ENCODE measurements around the gene TBL1X.

TBL1X gene

DNA sequence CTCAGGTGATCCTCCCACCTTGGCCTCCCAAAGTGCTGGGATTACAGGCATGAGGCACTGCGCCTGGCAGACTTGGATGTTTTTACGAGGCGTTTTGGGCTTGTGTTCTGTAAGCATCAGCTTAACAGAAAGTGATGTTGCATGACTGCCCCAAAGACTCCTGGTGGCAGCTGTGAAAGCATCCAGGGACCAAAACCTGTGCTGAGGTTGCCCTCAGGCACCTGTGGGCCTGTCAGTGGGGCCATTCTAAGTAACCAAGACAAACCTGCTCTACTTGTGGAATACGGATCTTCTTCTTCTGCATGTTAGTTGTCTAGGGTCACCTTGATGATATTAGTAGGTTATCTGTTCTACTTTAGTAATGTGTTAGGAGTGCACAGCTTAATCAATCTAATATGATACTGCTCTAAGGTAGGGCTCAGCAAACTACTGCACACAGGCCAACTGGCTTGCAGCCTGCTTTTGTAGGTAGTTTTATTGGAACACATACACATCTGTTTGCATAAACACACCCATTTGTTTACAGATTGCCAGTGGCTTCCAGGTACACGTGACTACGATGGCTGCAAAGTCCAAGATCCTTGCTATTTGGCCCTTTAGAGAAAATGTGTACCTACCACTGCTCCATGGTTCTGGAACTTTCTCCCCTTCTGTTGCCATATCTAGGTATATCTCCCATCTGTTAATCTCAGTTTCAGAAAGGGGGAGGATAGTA is 164.1 kb downstream of the TBL1X start:
- no peak for DNase-seq (ENCODE audit: low spot score)

DNA sequence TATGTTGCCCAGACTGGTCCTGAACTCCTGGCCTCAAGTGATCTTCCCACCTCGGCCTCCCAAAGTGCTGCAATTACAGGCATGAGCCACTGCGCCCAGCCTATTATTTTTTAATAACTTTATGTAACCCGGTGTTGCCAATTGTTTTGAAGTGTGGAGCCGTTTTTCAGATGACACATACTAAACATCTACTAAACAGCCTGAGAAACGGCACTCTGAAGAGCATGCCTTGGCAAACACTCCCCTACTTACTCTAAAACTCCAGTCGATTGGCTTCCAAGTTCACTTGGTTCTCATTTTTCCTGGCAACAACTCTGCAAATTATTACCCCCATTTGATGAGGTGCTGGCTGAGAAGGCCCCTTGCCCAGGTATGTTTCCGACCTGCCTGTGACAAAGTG is 169.7 kb downstream of the TBL1X start:
- DNase-seq (ENCODE audit: low spot score), result no peak

DNA sequence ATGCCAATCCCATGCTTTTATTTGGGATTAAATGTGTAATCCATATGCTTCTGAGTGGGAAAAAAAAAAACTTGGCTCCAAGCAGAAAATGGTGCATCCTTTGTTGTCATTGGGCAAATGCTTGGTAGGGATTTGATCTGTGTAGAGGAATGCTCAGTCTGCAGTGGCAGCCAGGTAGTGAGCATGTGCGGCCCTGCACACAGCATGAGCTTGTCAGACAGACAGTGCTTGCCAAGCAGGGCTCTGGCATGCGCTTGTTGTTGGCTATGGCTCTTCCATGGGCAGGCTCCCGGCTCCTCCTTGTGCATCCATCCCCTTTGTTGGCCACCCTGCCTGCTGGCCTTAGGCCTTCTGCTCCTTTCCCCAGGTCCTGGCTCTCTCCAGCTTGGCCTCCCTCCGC is 170.5 kb downstream of the TBL1X start:
- DNase-seq (ENCODE audit: low spot score), result no peak

DNA sequence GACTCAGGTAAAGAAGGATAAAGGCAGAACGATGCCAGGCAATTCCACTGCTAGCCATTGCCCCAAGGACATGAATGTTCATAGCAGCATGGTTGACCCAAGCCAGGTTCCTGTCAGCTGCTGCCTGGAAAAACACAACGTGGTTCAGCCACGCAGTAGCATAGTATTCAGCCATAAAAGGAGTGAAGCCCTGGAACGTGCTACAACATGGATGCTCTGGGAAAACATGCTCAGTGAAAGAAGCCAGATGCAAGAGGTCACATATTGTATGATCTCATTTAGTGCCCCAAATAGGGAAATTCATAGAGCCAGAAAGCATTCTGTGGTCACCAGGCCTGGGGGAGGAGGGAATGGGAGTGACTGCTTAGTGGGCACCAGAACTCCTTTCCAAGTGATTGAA is 170.9 kb downstream of the TBL1X start:
- DNase-seq (ENCODE audit: low spot score), result no peak

DNA sequence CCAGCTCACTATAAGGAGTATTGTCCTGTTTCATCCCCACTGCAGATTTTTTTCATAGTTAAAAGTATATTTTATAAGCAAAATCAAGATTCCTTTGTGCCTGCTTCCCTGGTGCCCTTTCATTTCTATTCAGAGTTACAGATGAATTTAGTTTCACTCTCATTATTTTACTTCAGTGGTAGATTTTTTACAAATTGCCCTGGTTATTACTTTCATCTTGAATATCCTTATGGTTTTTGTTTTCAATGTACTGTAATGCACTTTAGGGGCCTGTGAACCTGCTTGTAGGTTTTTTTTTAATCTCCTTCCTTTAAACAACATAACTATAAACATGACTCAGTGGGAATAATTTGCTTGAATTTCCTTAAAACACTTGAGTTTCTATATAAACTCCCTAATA is 174.0 kb downstream of the TBL1X start:
- no peak for DNase-seq (ENCODE audit: low spot score)

DNA sequence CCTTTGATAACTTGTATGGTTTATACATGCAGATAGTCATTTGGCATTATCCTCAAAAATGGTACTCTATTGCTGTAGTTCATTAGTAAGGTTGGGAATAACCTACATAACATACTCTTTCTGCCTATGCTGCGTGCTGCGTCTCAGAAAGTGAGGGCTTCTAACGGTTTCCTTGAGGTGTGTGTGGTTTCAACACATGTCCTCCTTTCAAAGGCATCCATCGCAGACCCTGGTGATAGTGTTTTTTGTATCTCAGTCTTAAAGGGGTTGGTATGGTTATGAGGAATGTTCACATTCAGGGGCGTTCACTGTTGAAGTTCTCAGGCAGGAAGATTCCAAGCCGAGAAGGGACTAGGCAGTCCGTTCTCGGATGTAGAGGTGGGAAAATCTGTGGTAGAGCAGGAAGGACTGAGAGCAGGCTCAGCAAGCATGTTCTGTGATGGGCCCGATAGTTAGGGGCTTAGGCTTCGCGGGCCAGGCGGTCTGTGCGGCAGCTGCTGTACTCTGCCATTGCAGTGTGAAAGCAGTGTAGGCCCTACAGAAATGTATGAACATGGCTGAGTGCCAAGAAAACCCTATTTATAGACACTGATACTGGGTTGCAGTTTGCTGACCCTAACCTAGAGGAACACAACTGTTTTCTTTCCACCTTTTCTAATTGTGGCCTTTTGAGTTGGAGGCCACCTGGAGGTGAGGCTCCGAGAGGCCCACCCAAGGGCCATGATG is 177.6 kb downstream of the TBL1X start:
- no peak for DNase-seq (ENCODE audit: low spot score)

DNA sequence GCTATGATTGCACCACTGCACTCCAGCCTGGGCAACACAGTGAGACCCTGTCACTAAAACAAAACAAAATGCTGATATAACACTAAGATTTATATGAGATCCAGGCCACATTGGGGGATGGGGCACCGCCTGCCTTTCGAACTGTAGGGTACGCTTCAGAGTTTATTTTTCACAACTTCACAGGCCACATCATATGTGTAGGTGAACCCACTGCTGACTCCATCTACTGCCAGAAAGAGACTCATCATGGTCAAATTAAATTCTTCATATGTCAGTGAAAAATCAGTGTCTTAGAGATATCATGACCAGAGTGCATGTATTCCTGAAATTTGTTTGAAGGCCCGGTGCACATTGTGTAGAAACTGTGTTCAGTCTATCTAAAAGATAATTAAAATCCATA is 178.9 kb downstream of the TBL1X start:
- DNase-seq (ENCODE audit: low spot score), result no peak

DNA sequence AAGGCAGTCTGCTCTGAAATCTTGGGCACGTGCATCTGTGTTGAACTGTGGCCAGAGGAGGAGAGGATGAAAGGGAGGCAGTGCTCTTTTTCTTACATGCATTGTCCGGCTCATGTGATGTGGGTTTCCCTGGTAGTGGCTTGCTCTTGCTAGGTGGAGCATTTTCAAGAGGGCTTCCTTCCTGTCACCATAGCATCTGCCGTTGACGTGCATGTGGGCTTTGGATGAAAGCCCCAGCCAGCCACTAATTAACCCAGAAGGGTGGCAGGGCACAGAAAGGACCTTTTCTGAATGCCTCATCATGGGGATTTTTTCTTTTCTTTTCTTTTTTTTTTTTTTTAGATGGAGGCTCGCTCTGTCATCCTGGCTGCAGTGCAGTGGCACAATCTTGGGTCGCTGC is 179.5 kb downstream of the TBL1X start:
- no peak for DNase-seq (ENCODE audit: low spot score)

DNA sequence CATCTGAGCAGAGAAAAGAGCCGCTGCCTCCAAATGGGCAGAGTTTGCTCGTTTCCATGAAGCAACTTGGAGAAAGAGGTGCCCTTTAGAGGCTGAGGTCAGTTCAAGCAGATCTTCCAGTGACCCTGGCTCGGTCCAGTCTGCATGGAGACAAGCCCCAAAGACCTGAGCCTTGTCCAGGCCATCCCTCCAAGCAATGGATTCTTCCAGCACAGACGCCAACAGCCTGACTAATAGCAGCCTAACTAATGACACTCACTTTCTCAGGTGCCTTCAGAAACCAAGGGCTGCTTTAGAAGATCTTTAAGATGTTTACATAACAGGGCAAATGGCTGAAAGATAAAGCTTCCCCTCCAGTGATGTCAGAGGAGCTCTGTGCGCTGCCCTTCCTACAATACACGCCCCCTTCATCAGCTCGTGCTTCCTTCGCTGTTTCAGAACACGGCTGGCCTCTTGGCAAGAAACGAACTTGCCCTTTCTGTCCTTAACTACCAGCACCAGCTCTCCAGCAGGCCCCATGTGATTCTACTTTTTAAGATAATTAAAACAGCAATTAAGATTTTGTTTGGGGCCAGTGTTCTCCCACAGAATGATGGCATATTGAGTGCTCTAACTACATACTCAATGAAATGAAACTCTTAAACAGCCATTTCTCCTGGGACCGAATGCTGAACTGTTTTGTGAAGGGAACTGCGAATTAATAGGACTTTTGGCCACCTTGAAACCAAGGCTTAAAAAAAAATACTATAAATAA is 181.8 kb downstream of the TBL1X start:
- DNase-seq (ENCODE audit: low spot score), result no peak

DNA sequence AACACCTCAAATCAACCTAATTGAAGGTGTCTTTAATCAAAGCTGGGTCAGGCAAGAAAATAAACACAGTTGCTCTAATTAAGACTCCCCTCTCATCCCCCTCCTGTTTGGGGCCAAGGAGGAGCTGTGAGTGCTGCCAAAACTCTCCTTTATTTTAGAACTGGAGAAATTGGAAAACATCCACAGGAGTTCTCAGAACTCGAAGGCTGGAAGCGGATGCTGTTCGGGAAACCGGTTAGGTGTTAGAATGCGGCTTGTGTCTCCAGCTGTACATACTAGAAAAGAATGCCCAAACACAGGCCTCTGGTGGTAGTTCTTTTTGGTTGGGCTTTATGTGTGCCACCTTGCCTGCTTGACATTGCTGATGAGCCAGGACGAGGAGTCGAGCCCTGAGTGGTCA is 182.6 kb downstream of the TBL1X start:
- no peak for DNase-seq (ENCODE audit: low spot score)

DNA sequence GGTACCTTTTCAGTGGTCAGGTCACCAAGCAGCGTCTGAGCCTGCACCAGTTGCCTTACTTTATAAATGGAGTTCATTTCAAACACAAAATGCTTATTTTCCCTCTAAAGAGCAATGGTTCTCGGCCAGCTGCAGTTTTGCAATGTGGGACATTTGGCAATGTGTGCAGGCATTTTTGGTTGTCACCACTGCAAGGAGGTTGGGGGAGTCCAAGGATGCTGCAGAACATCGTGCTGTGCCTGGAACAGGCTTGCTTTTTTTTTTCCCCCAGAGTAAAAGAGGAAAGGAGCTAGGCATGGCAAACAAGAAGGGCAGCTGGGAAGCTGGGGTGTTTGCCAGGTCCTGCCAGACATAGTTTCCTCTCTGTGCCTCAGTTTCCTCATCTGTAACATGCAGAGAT is 185.2 kb downstream of the TBL1X start:
- DNase-seq (ENCODE audit: low spot score), result no peak

DNA sequence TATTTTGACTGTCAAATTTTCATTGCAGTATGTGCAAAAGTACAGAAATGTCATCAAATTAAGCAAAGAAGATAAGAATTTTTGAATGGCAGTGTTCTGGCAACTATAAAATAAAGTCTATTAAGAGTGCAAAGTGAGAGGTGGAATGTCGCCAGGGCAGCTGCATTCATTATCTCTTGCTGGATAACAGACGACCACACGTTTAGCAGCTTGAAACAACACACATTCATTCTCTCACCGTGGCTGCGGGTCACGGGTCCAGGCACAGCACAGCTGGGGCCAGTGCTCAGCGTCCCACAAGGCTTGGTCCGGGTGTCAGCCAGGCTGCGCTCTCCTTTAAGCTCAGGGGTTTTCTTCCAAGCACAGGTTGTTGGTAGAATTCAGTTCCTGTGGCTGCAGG is 186.9 kb downstream of the TBL1X start:
- DNase-seq (ENCODE audit: low spot score), result no peak

DNA sequence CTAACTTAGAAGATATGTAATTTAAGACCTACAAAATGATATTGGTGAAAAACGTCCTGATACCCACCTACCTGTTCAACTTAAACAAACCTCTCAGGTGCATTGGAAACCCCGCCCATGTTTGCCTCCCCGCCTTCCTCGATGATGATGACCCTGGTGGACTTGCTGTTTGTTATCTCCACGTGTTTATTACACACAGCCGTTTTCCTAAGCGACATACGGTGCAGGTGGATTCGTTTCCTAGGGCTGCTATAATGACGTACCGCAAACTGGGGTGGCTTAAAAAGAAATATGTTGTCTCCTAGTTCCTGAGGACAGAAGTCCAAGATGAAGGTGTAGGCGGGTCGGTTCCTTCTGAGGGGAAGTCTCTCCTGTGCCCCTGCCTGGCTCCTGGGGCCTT is 190.1 kb downstream of the TBL1X start:
- no peak for DNase-seq (ENCODE audit: low spot score)

DNA sequence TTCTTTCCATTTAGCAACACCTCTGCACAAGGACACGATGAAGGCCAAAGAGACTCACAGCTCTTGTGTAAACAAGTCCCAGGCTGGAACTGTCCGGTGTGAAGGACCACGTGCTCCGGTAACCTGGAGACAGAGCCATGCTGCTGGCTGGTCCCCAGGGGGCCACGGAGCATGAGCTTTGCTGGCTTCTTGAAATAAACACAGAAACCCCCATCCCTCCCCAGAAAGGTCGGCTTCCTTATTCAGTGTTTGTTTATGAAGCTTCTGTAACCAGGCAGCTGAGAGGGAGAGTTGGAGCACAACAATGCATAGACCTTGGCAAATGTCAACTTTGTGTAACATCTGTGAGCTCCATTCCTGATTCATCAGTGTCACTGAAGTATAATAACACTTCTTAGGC is 191.4 kb downstream of the TBL1X start:
- no peak for DNase-seq (ENCODE audit: low spot score)

DNA sequence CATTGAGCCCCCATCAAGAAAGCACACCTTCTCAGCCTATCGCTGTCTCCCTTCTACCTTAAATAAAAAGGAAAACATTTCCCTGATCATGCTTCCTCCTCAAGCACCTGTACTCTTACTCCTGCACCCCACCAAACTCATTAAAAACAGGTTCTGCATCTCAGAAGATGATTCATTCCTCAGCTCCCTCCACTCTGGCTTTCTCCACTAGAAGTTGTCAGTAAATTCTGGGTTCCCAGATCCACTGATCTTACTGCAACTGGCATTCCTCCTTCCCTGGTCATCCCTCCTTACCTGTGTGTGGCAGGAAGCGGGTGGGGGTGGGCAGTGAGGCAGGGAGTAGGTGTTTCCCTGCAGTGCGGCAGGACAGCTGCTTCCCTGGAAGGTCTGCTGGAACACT is 192.0 kb downstream of the TBL1X start:
- DNase-seq (ENCODE audit: low spot score), result no peak

DNA sequence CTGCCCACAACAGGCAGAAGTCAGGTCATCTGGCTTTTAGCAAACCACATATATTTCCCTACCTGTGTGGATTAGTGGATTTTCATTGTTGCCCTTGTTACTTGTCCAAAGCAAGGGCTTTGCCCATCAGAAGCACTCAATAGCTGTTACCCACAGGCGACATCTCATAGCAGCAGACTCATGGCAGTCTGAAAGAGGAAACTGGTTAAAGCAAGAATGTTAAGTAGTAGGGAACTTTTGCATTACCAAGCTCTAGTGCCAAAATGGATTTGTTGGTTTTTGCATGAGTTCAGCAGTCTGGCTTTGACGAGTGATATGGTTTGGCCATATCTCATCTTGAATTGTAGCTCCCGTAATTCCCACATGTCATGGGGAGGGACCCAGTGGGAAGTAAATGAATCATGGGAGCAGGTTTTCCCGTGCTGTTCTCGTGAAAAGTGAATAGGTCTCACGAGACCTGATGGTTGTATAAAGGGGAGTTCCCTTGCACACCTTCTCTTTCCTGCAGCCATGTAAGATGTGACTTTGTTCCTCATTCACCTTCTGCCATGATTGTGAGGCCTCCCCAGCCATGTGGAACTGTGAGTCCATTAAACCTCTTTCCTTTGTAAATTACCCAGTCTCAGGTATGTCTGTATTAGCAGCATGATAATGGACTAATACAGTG is 192.9 kb downstream of the TBL1X start:
- no peak for DNase-seq (ENCODE audit: low spot score)

DNA sequence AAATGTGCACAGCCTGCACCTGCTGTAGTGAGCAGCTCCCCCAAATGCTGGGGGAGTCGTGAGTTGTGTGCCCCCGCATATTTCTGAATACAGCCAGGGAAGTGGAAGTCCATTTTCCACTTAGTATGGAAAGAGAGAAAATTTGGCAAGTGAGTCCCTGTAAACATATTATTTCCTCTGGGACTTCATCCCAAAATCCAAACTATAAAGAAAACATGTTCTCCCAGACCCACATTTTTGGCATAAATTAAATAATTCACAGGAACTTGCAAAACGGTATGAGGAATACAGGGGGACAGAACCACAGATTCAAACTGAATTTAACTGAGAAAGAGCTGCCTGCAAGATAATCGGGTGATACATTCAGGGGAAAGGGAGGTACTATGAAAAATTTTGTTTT is 193.6 kb downstream of the TBL1X start:
- no peak for DNase-seq (ENCODE audit: low spot score)

DNA sequence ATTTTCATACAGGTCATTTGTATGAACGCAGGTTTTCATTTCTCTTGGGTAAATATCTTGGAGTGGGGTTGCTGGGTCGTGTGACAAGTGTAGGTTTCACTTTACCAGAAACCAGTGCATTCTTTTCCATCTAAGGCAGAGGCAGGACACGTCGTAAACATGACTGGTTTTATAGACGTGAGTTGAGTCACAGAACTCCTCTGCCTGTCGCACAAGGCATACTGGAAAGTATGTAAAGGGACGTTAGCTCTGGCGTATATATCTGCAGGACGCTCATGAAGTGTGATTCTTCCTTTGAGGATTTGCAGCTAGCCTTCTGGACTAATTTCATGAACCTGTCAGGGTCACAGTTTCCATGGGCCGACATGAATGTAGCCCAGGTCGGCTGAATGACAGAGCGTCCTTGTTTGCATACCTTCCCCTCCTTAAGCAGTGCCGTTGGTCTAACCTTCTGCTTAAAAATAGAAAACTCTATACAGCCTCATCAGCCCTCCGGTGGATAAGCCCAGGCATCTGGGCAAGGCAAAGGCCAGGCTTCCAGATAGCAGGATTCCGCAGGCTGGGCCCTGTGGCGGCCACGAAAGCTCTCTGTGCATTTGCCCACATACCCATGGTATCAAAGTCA is 194.8 kb downstream of the TBL1X start:
- no peak for DNase-seq (ENCODE audit: low spot score)

DNA sequence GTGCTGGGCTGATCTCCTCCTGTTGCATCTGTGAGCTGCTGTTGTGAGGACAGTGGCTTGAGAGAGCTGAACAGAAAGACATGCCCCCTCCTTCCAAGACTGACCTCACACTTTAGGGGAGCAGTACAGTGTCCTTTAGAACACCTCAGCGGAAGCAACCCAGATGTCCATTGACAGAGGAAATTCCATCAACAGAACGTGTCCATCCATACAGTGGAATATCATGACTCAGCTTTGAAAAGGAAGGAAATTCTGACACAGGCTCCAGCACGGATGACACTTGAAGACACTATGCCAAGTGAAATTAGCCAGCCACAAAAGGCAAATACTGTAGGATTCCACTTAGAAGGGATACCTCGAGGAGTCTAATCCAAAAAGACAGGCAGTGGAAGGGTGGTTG is 197.3 kb downstream of the TBL1X start:
- DNase-seq (ENCODE audit: low spot score), result no peak

DNA sequence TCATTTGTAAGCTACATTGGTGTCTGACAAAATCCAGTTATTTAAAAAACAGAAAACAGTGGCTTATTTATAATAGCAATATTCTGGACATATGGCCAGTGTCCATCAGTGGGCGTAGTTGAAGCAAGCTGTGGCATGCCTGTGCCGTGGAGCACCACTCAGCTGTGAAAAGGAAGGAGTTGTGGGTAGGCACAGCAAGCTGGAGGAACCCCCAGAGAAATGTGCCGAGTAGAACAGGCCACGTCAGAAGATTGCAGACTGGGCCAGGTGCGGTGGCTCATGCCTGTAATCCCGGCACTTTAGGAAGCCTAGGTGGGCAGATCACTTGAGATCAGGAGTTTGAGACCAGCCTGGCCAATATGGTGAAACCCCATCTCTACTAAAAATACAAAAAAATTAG is 198.4 kb downstream of the TBL1X start:
- DNase-seq (ENCODE audit: low spot score), result no peak

DNA sequence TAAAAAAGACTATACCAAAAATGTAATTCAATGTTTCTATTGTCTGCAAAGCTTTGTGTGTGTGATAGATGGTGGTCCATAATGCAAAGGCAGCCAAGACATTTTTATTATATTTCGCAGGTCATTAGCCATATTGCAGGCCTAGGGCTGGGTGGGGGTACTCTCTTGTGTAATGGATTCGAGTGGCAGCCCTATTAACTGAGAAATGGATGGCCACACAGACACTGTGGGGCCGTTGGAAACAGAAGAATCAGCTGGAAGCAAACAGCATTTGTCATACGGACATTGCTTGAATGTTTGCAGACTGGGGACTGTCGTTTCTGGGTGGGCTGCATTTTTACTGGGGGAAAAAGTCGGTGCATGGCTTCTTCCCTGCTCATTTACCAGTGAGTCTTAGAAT is 199.4 kb downstream of the TBL1X start:
- DNase-seq (ENCODE audit: low spot score), result no peak

DNA sequence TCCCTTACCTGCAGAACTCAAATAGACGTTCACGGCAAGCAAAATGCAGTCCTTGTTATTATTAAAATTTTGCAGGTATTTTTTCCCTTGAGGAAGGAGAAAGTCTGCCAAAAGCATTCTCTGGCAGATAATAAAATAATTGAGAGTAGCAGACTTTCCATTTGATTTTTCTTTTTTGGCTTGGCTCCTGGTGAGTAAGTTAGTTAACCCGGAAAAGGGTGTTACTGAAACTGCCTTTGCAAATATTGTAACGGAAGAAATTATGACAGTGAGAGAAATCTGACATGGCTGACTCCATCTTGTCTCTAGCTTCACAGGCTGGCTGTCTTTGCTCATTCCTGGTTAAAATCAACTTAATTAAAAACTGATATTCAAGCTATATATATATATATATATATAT is 200.3 kb downstream of the TBL1X start:
- no peak for DNase-seq (ENCODE audit: low spot score)
